Endothelial cell of umbilical vein (primary cell): ENCODE results near the gene PLXNA4. TPM values are rescaled to one million over a fixed set of nuclear protein-coding genes. Genes with fewer than 3 reads are reported as not detected.

Experiments
- BruUV-seq: library from RNA; stranded (reverse); fragments of 400-500 nt; replicated peaks from 2 replicates; lab custom pipeline; 2021; lab: Mats Ljungman, UMichigan
- CTCF ChIA-PET: fragments of 300-600, 350-600 bp; sonication (Branson Sonifier 250); formaldehyde crosslinking; loops from one replicate; lab custom pipeline; 2021; ENCODE audit warnings: antibody characterized with exemption, inconsistent platforms; lab: Charles Lee
- POLR2A ChIA-PET: fragments of 300-600, 350-600 bp; sonication (Branson Sonifier 250); formaldehyde crosslinking; loops from one replicate; lab custom pipeline; 2021; ENCODE audit warnings: antibody characterized with exemption, inconsistent platforms; lab: Charles Lee
- DNase-seq: peaks from one replicate; pipeline ENCODE4 v3.0.0-alpha.2; 2011; ENCODE audit warnings: low read depth, low spot score
- FAIRE-seq: peaks from 2 replicates; lab custom pipeline; 2011; peaks lifted over from hg19 to GRCh38; lab: Jason Lieb, UNC
- H2AFZ ChIP-seq: 2 replicates; pipeline ENCODE4 v1.6.0; 2012; ENCODE audit warnings: low read depth, low read length, control low read depth, inconsistent platforms
- H3K27ac ChIP-seq: 2 replicates; pipeline ENCODE4 v1.5.1; 2011; ENCODE audit warnings: low read depth, mild to moderate bottlenecking, control low read depth, low read length, moderate library complexity; ENCODE audit not compliant: insufficient read depth
- H3K27me3 ChIP-seq, 2 experiments: 2 replicates each; pipeline versions ENCODE4 v1.6.0 to v1.6.1; 2011; ENCODE audit warnings: low read length in 2 of 2, mixed read lengths in 1 of 2; ENCODE audit not compliant: control insufficient read depth in 2 of 2, insufficient read depth in 2 of 2
- H3K36me3 ChIP-seq, 2 experiments: 2 replicates in 1 of 2; 3 replicates in 1 of 2; pipeline ENCODE4 v1.5.1; 2011; ENCODE audit warnings: low read length in 2 of 2, mild to moderate bottlenecking in 1 of 2, moderate library complexity in 1 of 2; ENCODE audit not compliant: control insufficient read depth in 2 of 2, insufficient read depth in 2 of 2; ENCODE audit errors: extremely low read depth in 1 of 2
- H3K4me1 ChIP-seq: 3 replicates; pipeline ENCODE4 v1.5.1; 2011; ENCODE audit warnings: mild to moderate bottlenecking, low read length; ENCODE audit not compliant: control insufficient read depth, insufficient read depth; ENCODE audit errors: extremely low read depth
- H3K4me2 ChIP-seq: 2 replicates; pipeline ENCODE4 v1.6.1; 2011; ENCODE audit warnings: low read length, control low read depth, mixed read lengths; ENCODE audit not compliant: insufficient read depth
- H3K4me3 ChIP-seq, 3 experiments: fragments of 200-600 bp in 1 of 3; sonication (generic), shearing (Covaris generic) in 1 of 3; replicated peaks in 1 of 3; 2 replicates each; pipeline ENCODE4 v1.5.1; 2011 to 2016; ENCODE audit warnings: control low read depth in 3 of 3, low read length in 3 of 3, mild to moderate bottlenecking in 2 of 3, inconsistent platforms in 1 of 3, low read depth in 1 of 3, moderate library complexity in 1 of 3; ENCODE audit not compliant: insufficient read depth in 1 of 3
- H3K79me2 ChIP-seq: 2 replicates; pipeline ENCODE4 v1.6.0; 2012; ENCODE audit warnings: low read length, inconsistent platforms; ENCODE audit not compliant: control insufficient read depth, insufficient read depth
- H3K9ac ChIP-seq: replicated peaks from 2 replicates; pipeline ENCODE3; 2011; ENCODE audit warnings: low read length, control low read depth; ENCODE audit not compliant: insufficient read depth; ENCODE audit errors: extremely low read depth
- H3K9me1 ChIP-seq: replicated peaks from 3 replicates; pipeline ENCODE4 v1.6.0; 2011; ENCODE audit warnings: mild to moderate bottlenecking, low read length; ENCODE audit not compliant: control insufficient read depth, insufficient read depth; ENCODE audit errors: extremely low read depth
- H3K9me3 ChIP-seq: replicated peaks from 2 replicates; pipeline ENCODE4 v1.5.1; 2012; ENCODE audit warnings: low read length, inconsistent platforms; ENCODE audit not compliant: control insufficient read depth, insufficient read depth
- H4K20me1 ChIP-seq: replicated peaks from 2 replicates; pipeline ENCODE3; 2011; ENCODE audit warnings: mild to moderate bottlenecking, low read length; ENCODE audit not compliant: control insufficient read depth, insufficient read depth; ENCODE audit errors: extremely low read depth
- CTCF ChIP-seq, 2 donors: IDR thresholded peaks; 1 replicate in 1 of 2; 2 replicates in 1 of 2; pipeline ENCODE4 v1.5.1; 2011; ENCODE audit warnings: low read length in 2 of 2, mild to moderate bottlenecking in 2 of 2, moderate library complexity in 2 of 2, control low read depth in 1 of 2, inconsistent platforms in 1 of 2, low read depth in 1 of 2; ENCODE audit not compliant: insufficient read depth in 1 of 2; ENCODE audit errors: extremely low read depth in 1 of 2
- EZH2 ChIP-seq: IDR thresholded peaks from 2 replicates; pipeline ENCODE4 v1.6.1; 2012; ENCODE audit warnings: borderline replicate concordance, low read depth, mild to moderate bottlenecking, moderate library complexity, low read length, inconsistent platforms; ENCODE audit not compliant: severe bottlenecking
- FOS ChIP-seq: IDR thresholded peaks from 2 replicates; pipeline ENCODE4 v1.6.1; 2011; ENCODE audit warnings: mild to moderate bottlenecking, low read length, moderate library complexity, borderline replicate concordance; ENCODE audit not compliant: insufficient read depth
- GATA2 ChIP-seq: IDR thresholded peaks from 2 replicates; pipeline ENCODE4 v1.7.0; 2011; ENCODE audit warnings: low read depth, mild to moderate bottlenecking, moderate library complexity, mixed read lengths, low read length; ENCODE audit not compliant: insufficient read length, insufficient read depth
- JUN ChIP-seq: IDR thresholded peaks from 2 replicates; pipeline ENCODE4 v1.6.1; 2011; ENCODE audit warnings: borderline replicate concordance, low read depth; ENCODE audit not compliant: insufficient read length, insufficient read depth
- MAX ChIP-seq: IDR thresholded peaks from 2 replicates; pipeline ENCODE4 v1.6.1; 2011; ENCODE audit not compliant: insufficient read depth, insufficient read length
- MYC ChIP-seq: IDR thresholded peaks from one replicate; pipeline ENCODE4 v1.6.1; 2011; ENCODE audit warnings: mild to moderate bottlenecking, low read depth, low read length
- POLR2A ChIP-seq: IDR thresholded peaks from 2 replicates; pipeline ENCODE4 v1.6.1; 2012; ENCODE audit warnings: low read depth, mild to moderate bottlenecking, control low read depth, low read length
- POLR2AphosphoS5 ChIP-seq: IDR thresholded peaks from 2 replicates; pipeline ENCODE4 v1.6.1; 2012; ENCODE audit warnings: low read depth, mild to moderate bottlenecking, control low read depth, low read length, moderate library complexity; ENCODE audit not compliant: insufficient read depth
- dilution Hi-C: fragments of 300-500 bp; cut with MboI; formaldehyde crosslinking; loops from one replicate; pipeline ENCODE4 v1.15.0; 2019; ENCODE audit warnings: low sequenced_read_pairs; ENCODE audit not compliant: extremely low pct_ligation_motif_present
- intact Hi-C: fragments of 100-400 bp; cut with micrococcal nuclease; formaldehyde crosslinking; loops from one replicate; pipeline ENCODE4 v1.10.0; 2022
- polyA plus RNA-seq, 4 experiments: library from polyadenylated mRNA; depleted of rRNA in 3 of 4; stranded (reverse) in 3 of 4; unstranded in 1 of 4; fragments of >200 nt; gene quantifications; 2 replicates each; pipeline versions ENCODE4 v1.2.1 to v1.2.3, GENCODE V29; 2011 to 2012; ENCODE audit warnings: missing spikeins in 1 of 4
- total RNA-seq: library from RNA; stranded (reverse); gene quantifications from 2 replicates; pipeline ENCODE4 v1.2.3, GENCODE V29; 2021

Gene PLXNA4
- total and polyA plus RNA-seq, 2 donors (not counting 3 experiments of a cell fraction or from before 2014, with no cell fraction given) = 12.1 to 20.4 TPM

GRCh38 chr7:132112657-132113056 lies 463.6 kb downstream of the PLXNA4 start:
- Histone ChIP-seq H3K79me2 (no peaks in the 10 kb centered on the region), H3K27me3 (peaks cover 5 to 9% of the 10 kb centered on the region in 2 experiments), H2AFZ (no peak overlapping the region), H3K4me1 (no peaks in the 10 kb centered on the region), H3K4me3 (no peak overlapping the region), H3K36me3 (no peaks in the 10 kb centered on the region), H4K20me1 (no peaks in the 10 kb centered on the region), H3K27ac (no peak overlapping the region), H3K9ac (no peak overlapping the region), H3K4me2 (no peak overlapping the region), H3K9me3 (no peaks in the 10 kb centered on the region), H3K9me1 (no peaks in the 10 kb centered on the region)
- intact Hi-C loops (no loop called here), dilution Hi-C loops (no loop called here)
- CTCF ChIA-PET = no interaction called here
- POLR2A ChIA-PET = no interaction called here
- no TSS peak for BruUV-seq
- TF ChIP-seq POLR2A (no peak), EZH2 (no peak), GATA2 (no peak), MYC (no peak), JUN (no peak), POLR2AphosphoS5 (no peak), FOS (no peak), MAX (no peak), CTCF (IDR thresholded peaks at IDR 0.05; ENCODE audit: extremely low read depth in 1 of 2, insufficient read depth in 1 of 2, low read depth in 1 of 2, low read length in 2 of 2) (no peak)
- FAIRE-seq (no peak), DNase-seq (no peak)
